Endothelial cell of umbilical vein (primary cell): ENCODE results near the gene CPLX1. TPM values are rescaled to one million over a fixed set of nuclear protein-coding genes. Genes with fewer than 3 reads are reported as not detected.
"Not testable (repeated sequence)": the region's sequence is repeated elsewhere in the genome, so short reads cannot be mapped to it uniquely, and the experiment has no call there.

Experiments used
- BruUV-seq: library from RNA; stranded (reverse); fragments of 400-500 nt; replicated peaks from 2 replicates; lab custom pipeline; 2021; lab: Mats Ljungman, UMichigan
- CTCF ChIA-PET: fragments of 300-600, 350-600 bp; sonication (Branson Sonifier 250); formaldehyde crosslinking; loops from one replicate; lab custom pipeline; 2021; ENCODE audit warnings: antibody characterized with exemption, inconsistent platforms; lab: Charles Lee
- POLR2A ChIA-PET: fragments of 300-600, 350-600 bp; sonication (Branson Sonifier 250); formaldehyde crosslinking; loops from one replicate; lab custom pipeline; 2021; ENCODE audit warnings: antibody characterized with exemption, inconsistent platforms; lab: Charles Lee
- DNase-seq: peaks from one replicate; pipeline ENCODE4 v3.0.0-alpha.2; 2011; ENCODE audit warnings: low read depth, low spot score
- FAIRE-seq: peaks from 2 replicates; lab custom pipeline; 2011; peaks lifted over from hg19 to GRCh38; lab: Jason Lieb, UNC
- H2AFZ ChIP-seq: 2 replicates; pipeline ENCODE4 v1.6.0; 2012; ENCODE audit warnings: low read depth, low read length, control low read depth, inconsistent platforms
- H3K27ac ChIP-seq: 2 replicates; pipeline ENCODE4 v1.5.1; 2011; ENCODE audit warnings: low read depth, mild to moderate bottlenecking, control low read depth, low read length, moderate library complexity; ENCODE audit not compliant: insufficient read depth
- H3K27me3 ChIP-seq, 2 experiments: 2 replicates each; pipeline versions ENCODE4 v1.6.0 to v1.6.1; 2011; ENCODE audit warnings: low read length in 2 of 2, mixed read lengths in 1 of 2; ENCODE audit not compliant: control insufficient read depth in 2 of 2, insufficient read depth in 2 of 2
- H3K36me3 ChIP-seq, 2 experiments: 2 replicates in 1 of 2; 3 replicates in 1 of 2; pipeline ENCODE4 v1.5.1; 2011; ENCODE audit warnings: low read length in 2 of 2, mild to moderate bottlenecking in 1 of 2, moderate library complexity in 1 of 2; ENCODE audit not compliant: control insufficient read depth in 2 of 2, insufficient read depth in 2 of 2; ENCODE audit errors: extremely low read depth in 1 of 2
- H3K4me1 ChIP-seq: 3 replicates; pipeline ENCODE4 v1.5.1; 2011; ENCODE audit warnings: mild to moderate bottlenecking, low read length; ENCODE audit not compliant: control insufficient read depth, insufficient read depth; ENCODE audit errors: extremely low read depth
- H3K4me2 ChIP-seq: 2 replicates; pipeline ENCODE4 v1.6.1; 2011; ENCODE audit warnings: low read length, control low read depth, mixed read lengths; ENCODE audit not compliant: insufficient read depth
- H3K4me3 ChIP-seq, 3 experiments: fragments of 200-600 bp in 1 of 3; sonication (generic), shearing (Covaris generic) in 1 of 3; replicated peaks in 1 of 3; 2 replicates each; pipeline ENCODE4 v1.5.1; 2011 to 2016; ENCODE audit warnings: control low read depth in 3 of 3, low read length in 3 of 3, mild to moderate bottlenecking in 2 of 3, inconsistent platforms in 1 of 3, low read depth in 1 of 3, moderate library complexity in 1 of 3; ENCODE audit not compliant: insufficient read depth in 1 of 3
- H3K79me2 ChIP-seq: 2 replicates; pipeline ENCODE4 v1.6.0; 2012; ENCODE audit warnings: low read length, inconsistent platforms; ENCODE audit not compliant: control insufficient read depth, insufficient read depth
- H3K9ac ChIP-seq: replicated peaks from 2 replicates; pipeline ENCODE3; 2011; ENCODE audit warnings: low read length, control low read depth; ENCODE audit not compliant: insufficient read depth; ENCODE audit errors: extremely low read depth
- H3K9me1 ChIP-seq: replicated peaks from 3 replicates; pipeline ENCODE4 v1.6.0; 2011; ENCODE audit warnings: mild to moderate bottlenecking, low read length; ENCODE audit not compliant: control insufficient read depth, insufficient read depth; ENCODE audit errors: extremely low read depth
- H3K9me3 ChIP-seq: replicated peaks from 2 replicates; pipeline ENCODE4 v1.5.1; 2012; ENCODE audit warnings: low read length, inconsistent platforms; ENCODE audit not compliant: control insufficient read depth, insufficient read depth
- H4K20me1 ChIP-seq: replicated peaks from 2 replicates; pipeline ENCODE3; 2011; ENCODE audit warnings: mild to moderate bottlenecking, low read length; ENCODE audit not compliant: control insufficient read depth, insufficient read depth; ENCODE audit errors: extremely low read depth
- EZH2 ChIP-seq: IDR thresholded peaks from 2 replicates; pipeline ENCODE4 v1.6.1; 2012; ENCODE audit warnings: borderline replicate concordance, low read depth, mild to moderate bottlenecking, moderate library complexity, low read length, inconsistent platforms; ENCODE audit not compliant: severe bottlenecking
- FOS ChIP-seq: IDR thresholded peaks from 2 replicates; pipeline ENCODE4 v1.6.1; 2011; ENCODE audit warnings: mild to moderate bottlenecking, low read length, moderate library complexity, borderline replicate concordance; ENCODE audit not compliant: insufficient read depth
- GATA2 ChIP-seq: IDR thresholded peaks from 2 replicates; pipeline ENCODE4 v1.7.0; 2011; ENCODE audit warnings: low read depth, mild to moderate bottlenecking, moderate library complexity, mixed read lengths, low read length; ENCODE audit not compliant: insufficient read length, insufficient read depth
- JUN ChIP-seq: IDR thresholded peaks from 2 replicates; pipeline ENCODE4 v1.6.1; 2011; ENCODE audit warnings: borderline replicate concordance, low read depth; ENCODE audit not compliant: insufficient read length, insufficient read depth
- MYC ChIP-seq: IDR thresholded peaks from one replicate; pipeline ENCODE4 v1.6.1; 2011; ENCODE audit warnings: mild to moderate bottlenecking, low read depth, low read length
- POLR2A ChIP-seq: IDR thresholded peaks from 2 replicates; pipeline ENCODE4 v1.6.1; 2012; ENCODE audit warnings: low read depth, mild to moderate bottlenecking, control low read depth, low read length
- POLR2AphosphoS5 ChIP-seq: IDR thresholded peaks from 2 replicates; pipeline ENCODE4 v1.6.1; 2012; ENCODE audit warnings: low read depth, mild to moderate bottlenecking, control low read depth, low read length, moderate library complexity; ENCODE audit not compliant: insufficient read depth
- dilution Hi-C: fragments of 300-500 bp; cut with MboI; formaldehyde crosslinking; loops from one replicate; pipeline ENCODE4 v1.15.0; 2019; ENCODE audit warnings: low sequenced_read_pairs; ENCODE audit not compliant: extremely low pct_ligation_motif_present
- intact Hi-C: fragments of 100-400 bp; cut with micrococcal nuclease; formaldehyde crosslinking; loops from one replicate; pipeline ENCODE4 v1.10.0; 2022
- polyA plus RNA-seq, 4 experiments: library from polyadenylated mRNA; depleted of rRNA in 3 of 4; stranded (reverse) in 3 of 4; unstranded in 1 of 4; fragments of >200 nt; gene quantifications; 2 replicates each; pipeline versions ENCODE4 v1.2.1 to v1.2.3, GENCODE V29; 2011 to 2012; ENCODE audit warnings: missing spikeins in 1 of 4
- total RNA-seq: library from RNA; stranded (reverse); gene quantifications from 2 replicates; pipeline ENCODE4 v1.2.3, GENCODE V29; 2021
- TF ChIP-seq, protein P1 (sequence below): IDR thresholded peaks from 2 replicates; pipeline ENCODE4 v1.6.1; 2011; ENCODE audit not compliant: insufficient read depth, insufficient read length
- TF ChIP-seq, protein P2 (sequence below), 2 donors: IDR thresholded peaks; 1 replicate in 1 of 2; 2 replicates in 1 of 2; pipeline ENCODE4 v1.5.1; 2011; ENCODE audit warnings: low read length in 2 of 2, mild to moderate bottlenecking in 2 of 2, moderate library complexity in 2 of 2, control low read depth in 1 of 2, inconsistent platforms in 1 of 2, low read depth in 1 of 2; ENCODE audit not compliant: insufficient read depth in 1 of 2; ENCODE audit errors: extremely low read depth in 1 of 2

Gene CPLX1
- total and polyA plus RNA-seq, 2 donors (not counting 3 experiments of a cell fraction or from before 2014, with no cell fraction given): 1.0 to 1.8 TPM

DNA sequence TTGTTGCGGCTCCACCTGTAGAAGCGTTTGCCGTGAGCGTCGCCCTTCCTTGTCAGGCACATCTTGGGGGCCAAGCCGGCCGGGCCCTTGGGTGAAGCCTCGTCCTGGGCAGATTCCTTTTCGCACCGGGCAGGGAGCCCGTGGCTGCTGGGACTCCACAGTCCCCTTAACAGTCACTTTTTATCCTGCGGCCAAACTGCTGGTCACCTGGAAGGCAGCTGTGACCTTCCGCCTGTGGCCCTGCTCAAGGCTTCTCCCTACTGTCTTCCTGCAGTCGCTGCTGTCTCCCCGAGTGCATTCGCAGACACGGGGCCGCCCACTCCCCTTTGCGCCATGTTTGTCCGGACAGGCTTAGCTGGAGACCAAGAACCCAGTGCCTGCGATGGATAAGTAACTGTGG, 65.3 kb downstream of the CPLX1 start:
- ChIA-PET CTCF (no interaction called here), POLR2A (no interaction called here)
- no peak for FAIRE-seq
- DNase-seq: no peak
- H3K4me3 ChIP-seq: no peak overlapping the region
- H2AFZ ChIP-seq: no peak overlapping the region
- peaks cover 4% of the 10 kb centered on the region for H3K4me1 ChIP-seq
- H3K9ac ChIP-seq: no peak overlapping the region
- BruUV-seq: no TSS peak
- H3K79me2 ChIP-seq: peaks cover 2% of the 10 kb centered on the region
- H3K36me3 ChIP-seq: peaks cover 9 to 37% of the 10 kb centered on the region in 2 experiments
- TF ChIP-seq, protein P1, sequence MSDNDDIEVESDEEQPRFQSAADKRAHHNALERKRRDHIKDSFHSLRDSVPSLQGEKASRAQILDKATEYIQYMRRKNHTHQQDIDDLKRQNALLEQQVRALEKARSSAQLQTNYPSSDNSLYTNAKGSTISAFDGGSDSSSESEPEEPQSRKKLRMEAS: no peak
- TF ChIP-seq POLR2A: no peak
- TF ChIP-seq, protein P2, sequence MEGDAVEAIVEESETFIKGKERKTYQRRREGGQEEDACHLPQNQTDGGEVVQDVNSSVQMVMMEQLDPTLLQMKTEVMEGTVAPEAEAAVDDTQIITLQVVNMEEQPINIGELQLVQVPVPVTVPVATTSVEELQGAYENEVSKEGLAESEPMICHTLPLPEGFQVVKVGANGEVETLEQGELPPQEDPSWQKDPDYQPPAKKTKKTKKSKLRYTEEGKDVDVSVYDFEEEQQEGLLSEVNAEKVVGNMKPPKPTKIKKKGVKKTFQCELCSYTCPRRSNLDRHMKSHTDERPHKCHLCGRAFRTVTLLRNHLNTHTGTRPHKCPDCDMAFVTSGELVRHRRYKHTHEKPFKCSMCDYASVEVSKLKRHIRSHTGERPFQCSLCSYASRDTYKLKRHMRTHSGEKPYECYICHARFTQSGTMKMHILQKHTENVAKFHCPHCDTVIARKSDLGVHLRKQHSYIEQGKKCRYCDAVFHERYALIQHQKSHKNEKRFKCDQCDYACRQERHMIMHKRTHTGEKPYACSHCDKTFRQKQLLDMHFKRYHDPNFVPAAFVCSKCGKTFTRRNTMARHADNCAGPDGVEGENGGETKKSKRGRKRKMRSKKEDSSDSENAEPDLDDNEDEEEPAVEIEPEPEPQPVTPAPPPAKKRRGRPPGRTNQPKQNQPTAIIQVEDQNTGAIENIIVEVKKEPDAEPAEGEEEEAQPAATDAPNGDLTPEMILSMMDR (IDR thresholded peaks at IDR 0.05; ENCODE audit: extremely low read depth in 1 of 2, insufficient read depth in 1 of 2, low read depth in 1 of 2, low read length in 2 of 2): no peak
- no peak for TF ChIP-seq JUN
- no peak for TF ChIP-seq FOS
- TF ChIP-seq POLR2AphosphoS5: no peak
- no peak for TF ChIP-seq MYC
- no peak for TF ChIP-seq EZH2
- no peak for TF ChIP-seq GATA2
- no peaks in the 10 kb centered on the region for H3K9me1 ChIP-seq
- H3K9me3 ChIP-seq: no peaks in the 10 kb centered on the region
- dilution Hi-C loops (no loop called here), intact Hi-C loops (no loop called here)
- H4K20me1 ChIP-seq: no peaks in the 10 kb centered on the region
- no peaks in the 10 kb centered on the region for H3K27me3 ChIP-seq
- H3K4me2 ChIP-seq: no peak overlapping the region
- H3K27ac ChIP-seq: no peak overlapping the region

DNA sequence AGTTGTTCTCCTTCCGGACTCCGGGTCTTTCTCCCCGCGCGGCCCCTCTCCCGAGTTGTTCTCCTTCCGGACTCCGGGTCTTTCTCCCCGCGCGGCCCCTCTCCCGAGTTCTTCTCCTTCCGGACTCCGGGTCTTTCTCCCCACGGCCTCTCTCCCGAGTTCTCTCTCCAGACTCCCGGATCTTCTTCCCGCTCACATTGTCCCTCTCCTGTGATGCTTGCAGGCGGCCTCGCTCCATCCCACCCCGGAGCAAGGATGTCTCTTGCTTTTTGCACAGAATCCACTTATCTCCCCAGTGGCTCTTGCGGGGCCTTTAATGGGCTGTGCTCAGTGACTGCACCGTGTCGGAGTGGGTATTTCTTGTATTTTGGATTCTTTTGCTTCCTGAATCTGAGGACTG, 66.1 kb downstream of the CPLX1 start:
- H2AFZ ChIP-seq, H4K20me1 ChIP-seq, H3K27me3 ChIP-seq, H3K9me3 ChIP-seq, dilution Hi-C loops, DNase-seq, intact Hi-C loops, POLR2A ChIA-PET, H3K4me2 ChIP-seq, H3K27ac ChIP-seq, H3K9ac ChIP-seq, H3K4me3 ChIP-seq, CTCF ChIA-PET, FAIRE-seq, H3K79me2 ChIP-seq, BruUV-seq, H3K9me1 ChIP-seq, H3K4me1 ChIP-seq: not testable (repeated sequence)
- H3K36me3 ChIP-seq: peaks cover 9 to 35% of the 10 kb centered on the region in 2 experiments
